HEK293T (cell line): ENCODE measurements around the gene ANKRD65.

ENCODE experiments used
- BHLHE40 ChIP-seq: fragments of 450-650 bp; IDR thresholded peaks from 2 replicates; pipeline ENCODE4 v1.6.1; 2016; ENCODE audit warnings: mild to moderate bottlenecking, moderate library complexity, borderline replicate concordance
- FOXA1 ChIP-seq: fragments of 450-650 bp; IDR thresholded peaks from 2 replicates; pipeline ENCODE4 v1.6.1; 2016; ENCODE audit warnings: mild to moderate bottlenecking
- FOXM1 ChIP-seq: fragments of 450-650 bp; IDR thresholded peaks from 2 replicates; pipeline ENCODE4 v1.6.1; 2017; ENCODE audit warnings: mild to moderate bottlenecking, borderline replicate concordance
- HDGF ChIP-seq: fragments of 450-650 bp; IDR thresholded peaks from 2 replicates; pipeline ENCODE4 v1.6.1; 2017; ENCODE audit warnings: antibody characterized with exemption, borderline replicate concordance
- NFRKB ChIP-seq: fragments of 450-650 bp; IDR thresholded peaks from 2 replicates; pipeline ENCODE4 v1.6.1; 2016; ENCODE audit warnings: mild to moderate bottlenecking, moderate library complexity
- SP1 ChIP-seq: fragments of 450-650 bp; IDR thresholded peaks from 2 replicates; pipeline ENCODE4 v1.6.1; 2017
- SUZ12 ChIP-seq: fragments of 450-650 bp; IDR thresholded peaks from 2 replicates; pipeline ENCODE4 v1.6.1; 2016; ENCODE audit warnings: mild to moderate bottlenecking

- TF ChIP-seq SUZ12 (no peak), BHLHE40 (no peak), FOXM1 (no peak), HDGF (no peak), SP1 (no peak), NFRKB (no peak), FOXA1 (no peak)
Observed at GRCh38 chr1:1401457-1402010, 19.5 kb downstream of the ANKRD65 start.
